HG02571 (cell line): ENCODE results near the gene ITPR3.

Experiments used
- ATAC-seq: cut with Tn5 transposase; IDR thresholded peaks from one replicate; pipeline ENCODE4 v1.9.1; 2021; ENCODE audit warnings: mild to moderate bottlenecking, moderate library complexity; ENCODE audit not compliant: unreplicated experiment

The ITPR3 gene

DNA sequence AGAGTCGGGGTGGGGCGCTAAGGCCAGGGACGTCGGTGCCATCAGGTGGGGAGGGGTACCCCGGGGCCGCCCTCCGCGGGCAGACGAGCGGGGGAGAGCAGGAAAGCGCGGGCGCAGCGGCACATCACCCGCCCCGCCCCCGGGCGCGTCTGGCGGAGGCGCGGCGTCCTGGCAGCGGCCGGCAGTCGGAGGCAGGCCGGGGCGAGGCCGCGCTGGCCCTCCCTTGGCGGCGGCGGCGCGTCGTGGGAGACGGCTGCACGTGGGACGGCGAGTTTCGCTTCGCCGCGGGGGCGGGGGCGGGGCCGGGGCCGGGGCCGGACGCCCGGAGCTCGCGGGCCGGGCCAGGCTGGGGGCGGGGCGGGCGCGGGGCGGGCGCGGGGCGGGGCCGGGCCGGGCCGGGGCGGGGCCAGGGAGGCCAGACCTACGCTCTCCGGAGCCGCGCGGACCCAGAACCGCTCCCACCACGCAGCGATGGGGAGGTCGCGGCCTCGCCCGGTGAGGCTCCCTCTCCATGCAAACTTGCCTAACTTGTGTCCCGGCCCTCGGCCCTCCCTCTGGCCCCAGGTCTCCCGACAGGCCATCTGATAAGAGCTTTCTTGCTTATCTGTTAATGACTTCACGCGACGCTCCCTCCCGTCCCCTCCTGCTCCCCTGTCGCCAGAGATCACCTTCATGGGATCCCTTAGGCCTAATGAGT is 12.5 kb downstream of the ITPR3 start:
- no peak for ATAC-seq

DNA sequence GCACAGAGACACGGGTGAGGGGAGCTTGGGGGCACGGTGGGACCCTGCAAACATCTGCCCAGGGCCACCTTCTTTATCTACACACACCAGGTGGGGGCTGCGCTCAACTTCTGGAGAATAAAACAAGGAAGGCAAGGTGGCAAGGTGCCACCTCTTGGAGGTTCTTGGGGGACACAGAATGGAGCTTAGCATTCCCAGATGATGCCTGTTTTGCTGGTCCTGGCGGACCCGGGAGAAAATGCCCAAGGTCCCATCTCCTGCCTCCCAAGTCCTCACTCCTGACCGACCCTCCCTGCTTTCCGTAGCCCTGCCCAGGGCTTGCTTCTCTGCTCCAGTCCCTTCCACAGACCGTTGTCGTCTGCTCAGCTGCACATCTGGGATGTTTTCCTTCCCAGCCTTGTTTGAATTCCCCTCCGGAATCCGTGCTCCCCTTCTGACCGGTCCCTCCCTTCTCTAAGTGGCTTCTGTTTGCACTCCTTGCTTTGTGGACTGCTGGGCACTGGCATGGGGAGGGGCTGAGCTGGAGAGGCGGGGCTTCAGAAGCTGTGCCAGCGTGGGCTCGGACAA is 13.1 kb downstream of the ITPR3 start:
- no peak for ATAC-seq

DNA sequence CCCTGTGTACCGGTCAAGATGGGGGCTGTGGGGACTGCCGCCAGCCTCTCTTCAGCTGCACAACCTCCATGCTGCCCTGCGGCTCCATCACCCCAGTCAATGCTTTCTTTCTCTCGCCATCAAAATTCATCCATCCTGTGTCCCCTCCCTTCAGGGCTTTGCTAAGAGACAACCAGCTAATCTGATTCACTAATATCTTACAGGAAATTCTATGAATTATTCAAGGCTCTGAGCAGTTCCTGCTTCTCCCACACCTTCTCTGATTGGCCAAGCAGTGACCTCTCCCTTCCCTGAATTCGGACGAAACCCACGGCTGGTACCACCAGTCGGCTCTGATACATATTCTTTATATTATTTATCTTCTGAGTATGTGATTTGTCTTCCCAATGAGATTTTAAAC is 13.8 kb downstream of the ITPR3 start:
- ATAC-seq = no peak

DNA sequence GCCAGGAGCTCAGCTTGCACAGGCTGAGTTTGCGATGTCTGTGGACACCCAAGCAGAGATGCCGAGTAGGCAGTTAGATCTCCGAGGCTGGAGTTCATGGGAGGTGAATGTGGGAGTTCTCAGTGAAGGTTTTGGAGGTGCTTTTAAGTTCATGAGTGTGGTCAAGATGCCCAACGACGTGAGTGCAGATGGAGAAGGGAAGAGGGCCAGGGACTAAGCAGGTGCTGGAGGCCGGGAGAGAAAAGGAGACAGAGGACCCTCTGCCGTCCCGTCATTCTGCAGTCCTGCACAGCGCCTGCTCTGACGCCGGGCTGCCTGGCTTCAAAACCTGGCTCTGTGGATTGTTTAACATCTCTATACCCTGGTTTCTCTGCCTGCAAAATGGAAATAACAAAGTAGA is 15.5 kb downstream of the ITPR3 start:
- no peak for ATAC-seq

DNA sequence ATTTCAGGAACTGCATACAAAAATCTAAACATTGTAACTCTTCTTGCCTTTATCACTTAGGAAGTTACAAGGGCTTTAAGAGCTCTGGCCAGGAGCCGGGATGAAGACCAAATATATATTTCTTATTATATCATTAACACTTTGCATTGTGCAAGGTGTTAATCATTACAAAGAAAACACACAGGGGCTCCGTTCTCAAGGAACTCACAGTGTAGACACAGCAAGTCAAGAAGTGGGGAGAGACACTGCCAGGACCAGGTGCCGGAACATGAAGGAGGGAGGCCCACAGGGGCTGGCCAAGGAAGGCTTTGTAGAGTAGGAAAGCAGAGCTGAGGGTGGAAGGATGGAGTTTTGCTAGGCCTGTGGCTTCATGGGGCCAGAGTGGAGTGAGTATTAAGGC is 17.4 kb downstream of the ITPR3 start:
- ATAC-seq = no peak

DNA sequence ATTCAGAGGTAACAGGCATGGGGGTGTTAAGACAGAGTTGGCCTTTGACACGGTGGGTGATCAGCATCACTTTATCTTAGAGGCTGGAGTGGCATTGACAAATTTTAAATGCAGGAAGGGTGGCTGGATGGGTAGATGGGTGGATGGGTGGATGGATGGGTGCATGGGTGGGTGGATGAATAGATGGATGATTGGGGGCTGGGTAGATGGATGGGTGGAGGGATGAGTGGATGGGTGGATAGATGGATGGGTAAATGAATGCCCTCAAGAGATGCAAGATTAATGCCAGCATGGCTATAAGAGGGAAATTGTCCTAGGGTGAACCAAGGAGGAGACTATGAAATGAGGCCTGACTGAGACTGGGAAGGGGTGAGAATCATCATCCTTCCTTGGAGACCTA is 18.4 kb downstream of the ITPR3 start:
- ATAC-seq = no peak

DNA sequence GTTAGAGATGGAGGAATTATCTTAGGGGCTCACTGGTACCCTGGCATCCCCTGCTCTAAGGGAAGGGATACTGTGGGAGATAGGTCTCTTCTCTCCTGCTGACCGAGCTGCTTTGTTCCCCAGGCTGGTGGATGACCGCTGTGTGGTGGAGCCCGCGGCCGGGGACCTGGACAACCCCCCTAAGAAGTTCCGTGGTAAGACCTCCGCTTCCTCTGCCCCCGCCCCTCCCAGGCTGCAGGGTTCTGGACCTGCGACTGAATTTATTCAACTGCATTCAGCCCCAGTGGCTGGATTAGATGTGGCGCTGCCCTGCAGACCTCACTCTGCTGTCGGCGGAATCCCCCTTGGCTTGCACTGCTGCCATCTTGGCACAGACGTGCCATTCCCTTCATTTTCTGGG is 19.2 kb downstream of the ITPR3 start:
- ATAC-seq = no peak

DNA sequence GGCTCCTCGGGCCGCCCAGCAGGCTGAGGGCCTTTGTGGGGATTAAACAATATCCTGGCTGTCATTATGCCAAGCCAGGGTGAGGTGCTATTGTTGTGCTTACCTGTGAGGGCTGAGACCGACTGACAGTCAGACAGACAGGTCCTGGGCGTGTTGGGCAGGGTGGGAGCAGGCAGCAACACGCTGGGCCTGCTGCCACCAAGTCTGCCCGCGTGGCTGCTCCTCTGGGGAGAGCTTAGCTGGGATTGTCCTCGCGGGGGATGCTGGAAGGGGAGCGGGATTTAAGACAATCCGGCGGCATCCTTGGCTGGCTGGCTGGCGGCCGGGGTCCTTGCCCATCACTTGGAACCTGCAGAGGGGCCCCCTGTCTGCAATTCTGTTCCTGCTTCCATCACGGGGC is 20.0 kb downstream of the ITPR3 start:
- ATAC-seq = no peak

DNA sequence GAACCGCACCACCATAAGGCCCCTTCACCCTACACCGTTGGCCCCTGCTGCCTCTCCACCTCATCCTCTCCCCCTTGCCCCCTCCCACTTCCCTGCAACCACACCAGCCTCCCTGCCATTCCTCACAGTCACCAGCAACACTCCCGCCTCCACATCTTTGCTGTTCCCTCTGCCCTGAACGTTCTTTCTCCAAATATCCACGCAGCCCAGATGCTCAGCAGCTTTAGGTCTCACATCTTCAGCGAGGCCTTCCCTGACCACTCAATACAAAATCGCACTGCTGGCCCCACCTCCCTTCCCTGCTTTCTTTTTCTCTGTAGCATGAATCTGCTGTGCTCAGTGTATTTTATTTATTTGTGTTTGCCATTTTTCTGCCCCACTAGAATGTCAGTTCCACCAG is 20.5 kb downstream of the ITPR3 start:
- ATAC-seq = no peak

DNA sequence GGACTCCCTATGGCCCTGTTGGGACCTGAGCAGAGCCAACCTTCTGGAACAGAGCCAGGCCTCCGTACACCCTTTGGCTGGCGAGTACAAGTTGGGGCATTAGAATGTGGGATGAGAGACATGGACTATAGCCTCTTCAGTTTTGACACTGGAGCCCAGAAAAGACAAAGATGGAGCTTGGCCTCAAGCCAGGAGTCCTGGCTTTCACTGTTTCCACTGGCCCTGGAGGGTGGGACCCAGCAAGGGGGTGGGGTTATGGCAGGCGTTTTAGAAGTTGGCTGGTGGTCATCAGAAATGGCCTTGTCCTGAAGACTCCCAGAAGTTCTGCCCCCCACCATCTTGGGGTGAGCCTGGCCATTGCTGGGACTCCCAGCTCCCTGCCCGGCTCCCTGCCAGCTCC is 21.8 kb downstream of the ITPR3 start:
- ATAC-seq = no peak

DNA sequence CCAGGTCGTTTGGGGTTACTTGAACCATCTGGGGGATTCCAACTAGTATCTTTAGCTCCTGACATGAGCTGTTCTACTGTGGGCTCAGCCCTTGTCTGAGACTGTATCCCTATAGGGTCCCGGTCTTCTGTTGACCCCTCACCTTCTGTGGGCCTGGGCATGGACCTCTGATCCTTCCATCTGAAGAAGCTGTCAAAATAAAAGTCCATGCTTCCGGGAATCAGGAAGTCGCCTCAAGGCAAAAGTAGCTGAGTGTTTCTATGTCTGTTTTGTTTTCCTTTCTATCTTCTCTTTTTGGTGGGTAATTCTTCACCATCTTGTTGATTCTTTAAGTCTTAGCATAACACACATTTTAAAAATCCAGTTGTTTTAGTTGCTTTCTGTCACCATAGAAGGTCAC is 30.3 kb downstream of the ITPR3 start:
- ATAC-seq = no peak

DNA sequence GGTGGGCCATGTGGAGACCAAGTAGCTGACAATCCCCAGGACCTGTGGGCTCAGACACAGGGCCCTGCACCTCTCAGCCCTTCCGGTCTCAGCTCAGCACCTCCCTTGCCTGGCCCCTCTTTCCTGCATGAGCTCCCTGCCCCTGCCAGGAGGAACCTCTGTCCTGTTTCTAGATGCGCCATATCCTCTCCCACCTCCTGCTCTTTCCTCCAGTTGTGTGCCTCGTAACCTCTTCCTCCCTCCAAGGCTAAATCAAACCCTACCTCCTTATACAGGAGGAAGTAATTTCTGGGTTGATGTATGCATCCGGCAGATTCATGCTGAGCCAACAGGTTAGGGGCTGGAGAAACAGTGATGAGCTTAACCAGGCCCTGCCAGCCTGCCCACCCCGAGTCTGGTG is 30.9 kb downstream of the ITPR3 start:
- ATAC-seq = no peak

DNA sequence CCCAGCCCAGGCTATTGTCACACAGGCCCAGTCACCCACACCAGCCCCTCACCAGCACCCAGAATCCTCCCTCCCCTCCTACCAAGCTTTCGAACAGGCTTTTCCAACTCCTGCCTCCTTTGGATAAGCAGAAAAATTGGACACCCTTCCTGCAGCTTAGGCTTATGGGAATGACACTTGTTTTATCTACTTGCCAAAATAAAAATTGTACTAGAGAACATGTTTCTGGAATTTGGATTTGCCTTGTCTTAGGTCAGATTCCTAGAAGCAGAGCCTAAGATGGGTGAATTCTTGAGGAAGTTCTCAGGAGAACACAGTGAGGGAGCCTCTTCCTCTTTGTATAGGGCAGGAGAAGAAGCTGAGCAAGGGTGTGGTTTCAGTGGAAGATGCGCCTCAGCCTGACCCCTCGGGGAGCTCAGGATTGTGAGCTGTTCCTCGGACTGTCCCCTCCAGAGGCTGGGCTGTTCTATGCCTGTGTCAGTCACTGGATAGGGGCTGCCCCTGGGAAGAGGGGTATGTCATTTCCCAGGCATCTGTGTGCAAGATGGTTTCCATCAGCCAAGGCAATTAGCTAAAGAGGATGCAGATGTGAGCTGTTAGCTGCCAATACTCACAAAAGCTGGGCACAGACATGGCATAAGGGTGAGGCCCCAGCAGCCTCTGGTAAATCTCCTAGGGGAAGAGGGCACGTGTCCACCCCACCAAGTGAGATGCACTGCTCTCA is 33.9 kb downstream of the ITPR3 start:
- no peak for ATAC-seq

DNA sequence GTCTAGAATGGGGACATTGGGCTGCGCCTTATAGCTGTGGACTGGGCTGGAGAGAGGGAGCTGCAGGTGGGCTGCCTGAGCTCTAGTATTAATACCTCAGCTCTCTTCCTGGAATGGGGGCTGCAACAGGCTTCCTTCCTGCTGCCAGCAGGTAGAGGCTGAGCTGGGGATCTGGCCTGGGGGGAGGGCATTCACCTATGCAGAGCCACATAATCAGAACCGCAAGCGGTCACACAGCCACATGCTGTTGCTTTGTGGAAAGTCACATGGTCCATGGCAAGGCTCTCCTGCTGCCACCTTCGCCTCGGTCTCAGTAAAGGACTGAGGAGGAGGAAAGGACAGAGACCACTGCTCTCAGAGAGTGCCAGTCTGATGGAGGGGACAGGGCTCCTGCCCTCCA is 35.7 kb downstream of the ITPR3 start:
- ATAC-seq = no peak

DNA sequence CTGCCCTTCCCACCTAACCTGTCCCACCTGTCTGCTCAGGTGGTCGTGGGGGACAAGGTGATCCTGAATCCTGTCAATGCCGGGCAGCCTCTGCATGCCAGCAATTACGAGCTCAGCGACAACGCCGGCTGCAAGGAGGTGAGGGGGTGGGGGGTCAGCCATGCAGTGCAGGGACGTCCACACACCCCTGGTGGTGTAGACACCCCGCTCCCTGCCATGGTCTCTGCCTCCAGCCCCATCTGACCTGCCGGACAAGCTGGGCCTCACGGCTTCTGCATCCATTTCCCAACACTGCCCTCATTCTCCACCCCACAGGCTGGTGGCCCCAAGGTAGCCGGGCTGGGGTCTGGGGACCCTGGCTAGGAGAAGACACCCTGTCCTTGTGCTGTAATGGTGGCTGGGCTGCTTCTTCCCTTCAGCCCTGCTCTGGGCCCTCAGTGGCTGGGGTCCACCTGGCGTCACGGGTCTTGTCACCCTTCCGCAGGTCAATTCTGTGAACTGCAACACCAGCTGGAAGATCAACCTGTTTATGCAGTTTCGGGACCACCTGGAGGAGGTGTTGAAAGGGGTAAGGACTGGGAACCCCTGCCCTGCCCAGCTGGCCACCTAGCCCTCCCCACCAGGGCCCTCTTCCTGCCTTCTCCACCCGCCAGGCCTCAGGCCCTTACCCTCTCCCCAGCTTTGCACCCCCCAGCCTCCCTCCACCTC is 38.0 kb downstream of the ITPR3 start:
- no peak for ATAC-seq

DNA sequence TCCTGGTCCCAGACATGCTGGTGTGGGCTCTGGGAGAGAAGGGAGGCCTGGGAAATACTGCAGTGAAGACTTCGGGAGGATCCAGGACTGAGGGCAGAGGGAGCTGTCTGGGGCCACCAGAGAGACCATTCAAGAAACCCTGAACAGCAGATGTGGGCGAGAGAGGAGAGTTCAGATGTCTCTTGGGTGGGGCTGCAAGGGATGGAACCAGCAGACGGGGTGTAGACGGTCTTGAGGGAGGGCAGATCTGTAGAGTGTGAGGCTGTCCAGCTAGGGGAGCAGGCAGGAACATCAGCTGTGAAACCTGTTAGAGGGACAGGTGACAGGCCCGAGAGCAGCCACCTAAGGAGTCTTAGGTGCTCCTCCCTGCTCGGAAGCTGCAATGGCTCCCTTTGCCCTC is 38.9 kb downstream of the ITPR3 start:
- ATAC-seq = no peak

DNA sequence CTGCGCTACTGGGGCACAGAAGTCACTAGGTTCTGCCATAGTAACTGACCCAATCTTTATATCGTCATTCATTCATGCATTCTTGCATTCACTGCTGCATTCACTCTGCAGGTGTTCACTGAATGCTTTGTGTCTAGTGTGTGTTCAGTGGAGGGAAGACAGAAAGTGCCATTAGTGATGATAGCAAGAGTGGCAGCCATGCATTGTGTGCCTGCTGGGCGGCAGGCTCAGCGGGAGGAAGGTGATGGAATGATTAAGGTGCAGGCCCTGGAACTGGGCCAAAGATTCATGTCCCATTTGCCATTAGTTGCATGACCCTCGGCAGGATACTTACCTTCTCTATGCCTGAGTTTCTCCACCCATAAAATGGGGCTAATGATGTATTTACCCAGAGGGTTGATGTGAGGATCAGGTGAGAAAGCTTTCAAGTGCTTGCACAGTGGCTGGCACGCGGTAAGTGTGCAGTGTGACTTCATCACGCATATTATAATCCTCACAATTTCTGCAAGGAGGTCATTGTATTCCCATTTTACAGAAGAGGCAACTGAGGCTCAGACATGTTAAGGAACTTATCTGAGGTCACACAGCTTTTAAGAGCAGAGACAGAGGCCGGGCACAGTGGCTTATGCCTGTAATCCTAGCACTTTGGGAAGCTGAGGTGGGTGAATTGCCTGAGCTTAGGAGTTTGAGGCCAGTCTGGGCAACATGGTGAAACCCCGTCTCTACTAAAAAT is 40.1 kb downstream of the ITPR3 start:
- no peak for ATAC-seq

DNA sequence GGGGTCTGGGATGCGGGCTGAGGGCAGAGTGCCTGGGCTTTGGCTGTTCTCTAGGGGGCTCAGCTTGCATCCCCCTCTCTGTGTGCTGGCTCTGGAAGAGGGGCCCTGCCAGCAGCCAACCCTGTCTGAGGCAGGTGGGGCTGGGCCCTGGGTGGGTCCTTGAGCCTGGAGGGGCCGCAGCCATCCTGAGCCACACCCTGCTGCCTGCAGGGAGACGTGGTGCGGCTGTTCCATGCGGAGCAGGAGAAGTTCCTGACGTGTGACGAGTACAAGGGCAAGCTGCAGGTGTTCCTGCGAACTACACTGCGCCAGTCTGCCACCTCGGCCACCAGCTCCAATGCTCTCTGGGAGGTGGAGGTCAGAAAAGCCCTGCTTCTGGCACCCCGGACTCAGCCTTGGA is 41.2 kb downstream of the ITPR3 start:
- no peak for ATAC-seq

DNA sequence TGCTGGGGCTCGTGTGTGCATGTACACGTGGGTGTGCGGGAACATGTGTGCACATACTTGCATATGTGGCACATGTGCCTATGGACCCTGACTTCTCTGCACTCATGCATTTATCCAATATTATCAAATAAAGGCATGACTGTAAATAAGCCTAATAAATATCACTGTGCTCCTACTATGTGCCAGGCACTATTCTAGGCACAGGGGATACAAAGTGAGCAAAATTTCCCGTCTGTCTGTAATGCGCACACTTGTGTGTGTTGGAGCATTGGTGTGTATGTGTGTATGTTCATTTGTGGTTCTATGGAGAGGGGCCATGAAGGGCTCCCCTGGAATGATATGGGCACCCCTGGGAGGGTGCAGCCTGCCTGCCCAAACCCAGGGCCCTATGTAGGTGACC is 41.9 kb downstream of the ITPR3 start:
- no peak for ATAC-seq

DNA sequence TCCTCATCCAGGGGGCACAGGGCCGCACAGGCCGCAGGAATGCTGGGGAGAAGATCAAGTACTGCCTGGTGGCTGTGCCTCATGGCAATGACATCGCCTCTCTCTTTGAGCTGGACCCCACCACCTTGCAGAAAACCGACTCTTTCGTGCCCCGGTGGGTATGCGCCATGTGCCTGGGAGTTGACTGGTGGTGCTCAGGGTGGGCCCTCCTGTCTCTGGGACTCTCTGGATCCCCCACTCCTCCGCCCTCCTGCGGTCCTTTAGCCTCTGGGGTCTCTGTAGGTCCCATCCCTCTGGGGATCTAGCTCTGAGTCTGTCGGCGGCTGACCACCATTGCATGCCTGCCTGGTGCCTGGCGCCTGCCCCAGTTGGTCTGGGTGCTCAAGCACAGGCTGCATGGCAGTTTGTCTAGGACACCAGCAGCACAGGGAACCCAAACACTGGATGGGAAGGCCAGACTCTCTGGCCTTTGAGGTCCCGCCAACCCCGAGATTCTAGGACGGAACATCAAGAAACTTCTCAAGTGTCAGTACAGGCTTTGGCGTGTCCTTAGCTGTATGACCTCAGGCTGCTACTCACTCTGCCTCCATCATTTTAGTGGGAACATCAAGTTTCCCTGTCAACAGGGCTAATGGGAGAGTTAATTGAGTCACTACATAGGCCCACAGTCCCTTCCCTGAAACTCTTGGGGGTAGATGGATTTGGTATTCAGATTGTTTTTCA is 42.8 kb downstream of the ITPR3 start:
- ATAC-seq = no peak
